HEK293 (cell line): ENCODE data around the gene LRRC15.
A peak's percentile ranks its signal among the peaks of the same experiment; 100 is the strongest.

Experiments used
- GFI1B ChIP-seq: fragments of 450-650 bp; formaldehyde crosslinking; IDR thresholded peaks from 2 replicates; pipeline ENCODE4 v1.5.1; 2016; ENCODE audit warnings: missing biosample characterization, missing genetic modification characterization
- GLIS2 ChIP-seq: fragments of 450-650 bp; formaldehyde crosslinking; IDR thresholded peaks from 2 replicates; pipeline ENCODE4 v1.5.1; 2016; ENCODE audit warnings: missing biosample characterization, missing genetic modification characterization
- KLF9 ChIP-seq: fragments of 450-650 bp; formaldehyde crosslinking; IDR thresholded peaks from 2 replicates; pipeline ENCODE4 v1.5.1; 2016; ENCODE audit warnings: missing biosample characterization, missing genetic modification characterization, low read depth
- PRDM1 ChIP-seq: fragments of 450-650 bp; formaldehyde crosslinking; IDR thresholded peaks from 2 replicates; pipeline ENCODE4; 2016; ENCODE audit warnings: missing biosample characterization, missing genetic modification characterization
- PRDM2 ChIP-seq: fragments of 450-650 bp; formaldehyde crosslinking; IDR thresholded peaks from 2 replicates; pipeline ENCODE4 v1.5.1; 2016; ENCODE audit warnings: missing biosample characterization, missing genetic modification characterization, borderline replicate concordance
- SP2 ChIP-seq: fragments of 450-650 bp; formaldehyde crosslinking; IDR thresholded peaks from 2 replicates; pipeline ENCODE4 v1.5.1; 2016; ENCODE audit warnings: missing biosample characterization, missing genetic modification characterization
- SP7 ChIP-seq: fragments of 450-650 bp; formaldehyde crosslinking; IDR thresholded peaks from 2 replicates; pipeline ENCODE4 v1.5.1; 2016; ENCODE audit warnings: missing biosample characterization, missing genetic modification characterization
- ZBTB21 ChIP-seq: fragments of 450-650 bp; formaldehyde crosslinking; IDR thresholded peaks from 2 replicates; pipeline ENCODE4 v1.5.1; 2017; ENCODE audit warnings: missing biosample characterization, missing genetic modification characterization
- ZBTB8A ChIP-seq: fragments of 450-650 bp; formaldehyde crosslinking; IDR thresholded peaks from 2 replicates; pipeline ENCODE4 v1.5.1; 2016; ENCODE audit warnings: missing biosample characterization, missing genetic modification characterization
- ZEB2 ChIP-seq: fragments of 450-650 bp; formaldehyde crosslinking; IDR thresholded peaks from 2 replicates; pipeline ENCODE4 v1.5.1; 2016; ENCODE audit warnings: missing biosample characterization, missing genetic modification characterization
- ZNF341 ChIP-seq: fragments of 450-650 bp; formaldehyde crosslinking; IDR thresholded peaks from 2 replicates; pipeline ENCODE4; 2016; ENCODE audit warnings: low read depth, missing biosample characterization, missing genetic modification characterization
- ZNF394 ChIP-seq: fragments of 450-650 bp; formaldehyde crosslinking; IDR thresholded peaks from 2 replicates; pipeline ENCODE4 v1.5.1; 2016; ENCODE audit warnings: missing biosample characterization, missing genetic modification characterization, mild to moderate bottlenecking, moderate library complexity, borderline replicate concordance
- ZNF398 ChIP-seq: fragments of 450-650 bp; formaldehyde crosslinking; IDR thresholded peaks from 2 replicates; pipeline ENCODE4 v1.5.1; 2017; ENCODE audit warnings: missing biosample characterization, missing genetic modification characterization
- ZNF423 ChIP-seq: fragments of 450-650 bp; formaldehyde crosslinking; IDR thresholded peaks from 2 replicates; pipeline ENCODE4 v1.5.1; 2016; ENCODE audit warnings: missing biosample characterization, missing genetic modification characterization
- ZNF426 ChIP-seq: fragments of 450-650 bp; formaldehyde crosslinking; IDR thresholded peaks from 2 replicates; pipeline ENCODE4 v1.5.1; 2017; ENCODE audit warnings: missing biosample characterization, missing genetic modification characterization, mild to moderate bottlenecking, inconsistent platforms, moderate library complexity
- ZNF48 ChIP-seq: fragments of 450-650 bp; formaldehyde crosslinking; IDR thresholded peaks from 2 replicates; pipeline ENCODE4 v1.5.1; 2016; ENCODE audit warnings: missing biosample characterization, missing genetic modification characterization
- ZNF510 ChIP-seq: fragments of 450-650 bp; formaldehyde crosslinking; IDR thresholded peaks from 2 replicates; pipeline ENCODE4 v1.5.1; 2018; ENCODE audit warnings: mild to moderate bottlenecking, missing genetic modification characterization, missing biosample characterization; ENCODE audit not compliant: insufficient replicate concordance
- ZNF521 ChIP-seq: fragments of 450-650 bp; formaldehyde crosslinking; IDR thresholded peaks from 2 replicates; pipeline ENCODE4 v1.5.1; 2017; ENCODE audit warnings: missing biosample characterization, mild to moderate bottlenecking, missing genetic modification characterization
- ZNF529 ChIP-seq: fragments of 450-650 bp; formaldehyde crosslinking; IDR thresholded peaks from 2 replicates; pipeline ENCODE4 v1.5.1; 2017; ENCODE audit warnings: missing genetic modification characterization, missing biosample characterization; ENCODE audit not compliant: insufficient replicate concordance
- ZNF544 ChIP-seq: fragments of 450-650 bp; formaldehyde crosslinking; IDR thresholded peaks from 2 replicates; pipeline ENCODE4 v1.5.0; 2017; ENCODE audit warnings: missing biosample characterization, missing genetic modification characterization
- ZNF548 ChIP-seq: fragments of 450-650 bp; formaldehyde crosslinking; IDR thresholded peaks from 2 replicates; pipeline ENCODE4 v1.5.1; 2016; ENCODE audit warnings: missing biosample characterization, missing genetic modification characterization
- ZNF585B ChIP-seq: fragments of 450-650 bp; formaldehyde crosslinking; IDR thresholded peaks from 2 replicates; pipeline ENCODE4 v1.5.1; 2016; ENCODE audit warnings: missing biosample characterization, missing genetic modification characterization
- ZNF600 ChIP-seq: fragments of 450-650 bp; formaldehyde crosslinking; IDR thresholded peaks from 2 replicates; pipeline ENCODE4 v1.5.1; 2016; ENCODE audit warnings: missing biosample characterization, missing genetic modification characterization
- ZNF626 ChIP-seq: fragments of 450-650 bp; sonication (Bioruptor Pico); formaldehyde crosslinking; IDR thresholded peaks from 2 replicates; pipeline ENCODE4 v1.5.1; 2018; ENCODE audit warnings: missing biosample characterization, missing genetic modification characterization, inconsistent platforms
- ZNF670 ChIP-seq: fragments of 450-650 bp; formaldehyde crosslinking; IDR thresholded peaks from 2 replicates; pipeline ENCODE4 v1.5.1; 2016; ENCODE audit warnings: missing biosample characterization, missing genetic modification characterization, low read depth
- ZNF692 ChIP-seq: fragments of 450-650 bp; formaldehyde crosslinking; IDR thresholded peaks from 2 replicates; pipeline ENCODE4 v1.5.1; 2016; ENCODE audit warnings: missing biosample characterization, missing genetic modification characterization
- ZNF747 ChIP-seq: fragments of 450-650 bp; formaldehyde crosslinking; IDR thresholded peaks from 2 replicates; pipeline ENCODE4 v1.5.1; 2016; ENCODE audit warnings: missing biosample characterization, missing genetic modification characterization
- ZNF768 ChIP-seq: fragments of 450-650 bp; formaldehyde crosslinking; IDR thresholded peaks from 2 replicates; pipeline ENCODE4 v1.5.1; 2018; ENCODE audit warnings: missing biosample characterization, mild to moderate bottlenecking, missing genetic modification characterization
- ZNF776 ChIP-seq: fragments of 450-650 bp; formaldehyde crosslinking; IDR thresholded peaks from 2 replicates; pipeline ENCODE4 v1.5.0; 2017; ENCODE audit warnings: missing biosample characterization, missing genetic modification characterization, borderline replicate concordance
- ZSCAN30 ChIP-seq: fragments of 450-650 bp; IDR thresholded peaks from 2 replicates; pipeline ENCODE4 v1.5.1; 2018; ENCODE audit warnings: missing biosample characterization, mild to moderate bottlenecking, missing genetic modification characterization, moderate library complexity

Gene LRRC15

GRCh38 chr3:194364652-194365434, 4.7 kb downstream of the LRRC15 start (continued):
- peak; percentile 91 for TF ChIP-seq ZNF600 (tag by site-specific recombination)
- peak; percentile 27; the same call in 1 of the 2 replicates for TF ChIP-seq SP2 (tag by site-specific recombination)
- TF ChIP-seq ZNF521 (tag by site-specific recombination) = no peak
- TF ChIP-seq ZNF626 (tag by site-specific recombination) = no peak
- TF ChIP-seq GFI1B = no peak
- no peak for TF ChIP-seq ZNF548 (tag by site-specific recombination)
- no peak for TF ChIP-seq ZNF768
- peak; percentile 65 for TF ChIP-seq ZBTB8A (tag by site-specific recombination)
- no peak for TF ChIP-seq ZNF529
- 0 out of 2 replicates have a peak, but pooled peaks have one; percentile 50 for TF ChIP-seq ZEB2 (tag by site-specific recombination)
- TF ChIP-seq ZSCAN30 = 0 out of 2 replicates have a peak, but pooled peaks have one; percentile 12
- peak; percentile 49; the same call in 1 of the 2 replicates for TF ChIP-seq GLIS2 (tag by site-specific recombination)
- no peak for TF ChIP-seq PRDM1 (tag by site-specific recombination)
- TF ChIP-seq ZNF341 (tag by site-specific recombination) = peak; percentile 19; the same call in 1 of the 2 replicates
- no peak for TF ChIP-seq KLF9 (tag by site-specific recombination)
- TF ChIP-seq ZNF747 (tag by site-specific recombination) = no peak
- peak; percentile 99 for TF ChIP-seq SP7
- no peak for TF ChIP-seq ZNF394 (tag by site-specific recombination)
- TF ChIP-seq ZNF544 = no peak
- TF ChIP-seq ZNF585B (tag by site-specific recombination) = no peak
- no peak for TF ChIP-seq ZNF426 (tag by site-specific recombination)
- TF ChIP-seq ZNF670 (tag by site-specific recombination) = no peak
- TF ChIP-seq ZNF510 = no peak
- no peak for TF ChIP-seq ZBTB21 (tag by site-specific recombination)
- no peak for TF ChIP-seq PRDM2 (tag by site-specific recombination)
- no peak for TF ChIP-seq ZNF776
- 0 out of 2 replicates have a peak, but pooled peaks have one; percentile 28 for TF ChIP-seq ZNF423 (tag by site-specific recombination)
- TF ChIP-seq ZNF398 (tag by site-specific recombination) = no peak
- no peak for TF ChIP-seq ZNF692 (tag by site-specific recombination)
- no peak for TF ChIP-seq ZNF48
